ENCODE measurements around the gene ZBTB7C. TPM values are rescaled to one million over a fixed set of nuclear protein-coding genes. Genes with fewer than 3 reads are reported as not detected.

The ZBTB7C gene
- total and polyA plus RNA-seq, 2 of the 8 experiments (the other 6 are each of a cell fraction or from before 2014, with no cell fraction given), result 0.15 to 0.45 TPM

GRCh38 chr18:48339692-48340091 lies 69.5 kb downstream of the ZBTB7C start:
- Histone ChIP-seq H3K23ac (ENCODE audit: insufficient read length) (no peak overlapping the region), H4K91ac (replicated peaks; ENCODE audit: insufficient read length, low read length) (no peak overlapping the region), H3K56ac (replicated peaks; ENCODE audit: insufficient read length, low read depth, low read length) (no peak overlapping the region), H3K4me1 (replicated peaks in 1 of 4; ENCODE audit: control insufficient read depth in 3 of 4, insufficient read depth in 4 of 4, low read length in 3 of 4) (peaks cover 0 to 6% (median 3%) of the 10 kb centered on the region in 4 experiments; a peak in 5 of 7 replicates), H3K4me3 (ENCODE audit: extremely low read depth in 1 of 4, insufficient read depth in 2 of 4, low read depth in 3 of 4, low read length in 4 of 4) (no peak overlapping the region), H3K27ac (ENCODE audit: low read depth, low read length) (no peak overlapping the region), H2BK120ac (replicated peaks; ENCODE audit: low read depth, low read length) (no peak overlapping the region), H3K14ac (ENCODE audit: insufficient read length) (no peak overlapping the region), H3K4me2 (ENCODE audit: insufficient read depth in 1 of 2, low read depth in 2 of 2, low read length in 2 of 2) (no peak overlapping the region), H3K9me3 (ENCODE audit: insufficient read depth in 2 of 2, low read depth in 1 of 2, low read length in 1 of 2) (no peaks in the 10 kb centered on the region), H2BK5ac (ENCODE audit: low read depth, low read length) (no peak overlapping the region), H2BK20ac (ENCODE audit: low read length) (no peak overlapping the region), H2AK5ac (ENCODE audit: low read depth, low read length) (no peak overlapping the region), H4K5ac (ENCODE audit: insufficient read length, low read depth, low read length) (no peak overlapping the region), H3K79me2 (ENCODE audit: control insufficient read depth in 1 of 2, insufficient read depth in 2 of 2, low read length in 2 of 2) (no peaks in the 10 kb centered on the region), H4K20me1 (replicated peaks in 1 of 2; ENCODE audit: control insufficient read depth in 1 of 2, insufficient read depth in 2 of 2, low read length in 2 of 2) (no peaks in the 10 kb centered on the region), H3K36me3 (ENCODE audit: control insufficient read depth in 2 of 4, insufficient read depth in 4 of 4, low read length in 3 of 4) (no peaks in the 10 kb centered on the region), H3K23me2 (ENCODE audit: low read depth, low read length) (no peaks in the 10 kb centered on the region; the same call in 1 of the 2 replicates), H3K4ac (replicated peaks; ENCODE audit: insufficient read length, low read depth, low read length) (no peak overlapping the region), H4K8ac (ENCODE audit: extremely low read depth, insufficient read depth, low read length) (no peak overlapping the region), H3K27me3 (replicated peaks in 1 of 4; ENCODE audit: control insufficient read depth in 3 of 4, extremely low read depth in 1 of 4, insufficient read depth in 3 of 4, low read length in 3 of 4) (no peaks in the 10 kb centered on the region; a peak in 1 of 7 replicates), H2BK15ac (ENCODE audit: low read length) (no peak overlapping the region), H3K9ac (replicated peaks in 1 of 4; ENCODE audit: extremely low read depth in 1 of 4, low read depth in 3 of 4, low read length in 3 of 4) (no peak overlapping the region), H3K18ac (ENCODE audit: extremely low read depth, low read length) (no peak overlapping the region), H2AFZ (ENCODE audit: low read length) (no peak overlapping the region), H3K79me1 (ENCODE audit: low read depth, low read length) (no peaks in the 10 kb centered on the region), H2BK12ac (ENCODE audit: low read depth, low read length) (no peak overlapping the region)
- DNase-seq (ENCODE audit: low read depth in 1 of 2, low spot score in 2 of 2) (no peak), FAIRE-seq (no peak)
- ChIA-PET POLR2A (ENCODE audit: partially characterized antibody) (no interaction called here), CTCF (ENCODE audit: partially characterized antibody) (interaction anchor here (0.8 to 4.2 kb wide), 8 partner anchors 12 to 109 kb away, joined by 3 to 23 read pairs (median 4); no protein-coding TSS in a partner anchor)
- WGBS, 2 experiments (ENCODE audit: extremely low coverage in 1 of 2, insufficient coverage in 1 of 2, insufficient read length in 1 of 2, insufficient replicate concordance in 2 of 2, low coverage in 1 of 2, low lambda C conversion rate in 2 of 2, missing lambda C conversion rate in 1 of 2), result 66% methylated on average over 3 of the region's 4 CpGs; no CpG with 5 or more reads in 1 of the 2 experiments
- TF ChIP-seq CHD2 (IDR thresholded peaks at IDR 0.05; ENCODE audit: low read length), result no peak
- no peak for TF ChIP-seq ATF2 (IDR thresholded peaks at IDR 0.05; ENCODE audit: low read length)
- TF ChIP-seq PHF8 (conservative IDR thresholded peaks at IDR 0.05; ENCODE audit: low read depth, low read length), result no peak
- no peak for TF ChIP-seq RBBP5 (IDR thresholded peaks at IDR 0.05; ENCODE audit: borderline replicate concordance, low read depth, low read length)
- no peak for TF ChIP-seq CTBP2 (IDR thresholded peaks at IDR 0.05; ENCODE audit: borderline replicate concordance, insufficient read depth, insufficient read length, low read length)
- TF ChIP-seq TAF7 (optimal IDR thresholded peaks at IDR 0.05; ENCODE audit: borderline replicate concordance, low read depth, low read length), result no peak
- no peak for TF ChIP-seq POU5F1 (IDR thresholded peaks at IDR 0.05; ENCODE audit: low read depth, low read length)
- no peak for TF ChIP-seq ASH2L (IDR thresholded peaks at IDR 0.05; ENCODE audit: low read length)
- TF ChIP-seq TCF12 (IDR thresholded peaks at IDR 0.05; ENCODE audit: low read depth, low read length), result no peak
- TF ChIP-seq RFX5 (IDR thresholded peaks at IDR 0.05; ENCODE audit: borderline replicate concordance, low read depth, low read length), result no peak
- no peak for TF ChIP-seq KDM5A (IDR thresholded peaks at IDR 0.05; ENCODE audit: low read length)
- no peak for TF ChIP-seq POLR2A (IDR thresholded peaks at IDR 0.05; ENCODE audit: control extremely low read depth in 1 of 2, low read depth in 2 of 2, low read length in 2 of 2)
- TF ChIP-seq EP300 (IDR thresholded peaks at IDR 0.05; ENCODE audit: borderline replicate concordance in 1 of 2, low read depth in 2 of 2, low read length in 2 of 2), result no peak
